Testis (tissue), 2 donors: Measurements from ENCODE around the gene PPM1L.

Source experiments
- CTCF ChIP-seq, 3 experiments: fragments of 450-650 bp in 2 of 3; fragments of 200-600 bp in 1 of 3; sonication (generic) in 1 of 3; IDR thresholded peaks; one replicate each; pipeline ENCODE4 v1.5.1; 2016 to 2019; ENCODE audit warnings: antibody characterized with exemption in 3 of 3, mild to moderate bottlenecking in 2 of 3, moderate library complexity in 1 of 3
- POLR2A ChIP-seq: fragments of 450-650 bp; IDR thresholded peaks from one replicate; pipeline ENCODE4 v1.6.1; 2017; ENCODE audit warnings: antibody characterized with exemption, mild to moderate bottlenecking, moderate library complexity

GRCh38 chr3:160953686-160954085 lies 197.7 kb downstream of the PPM1L start:
- no peak for TF ChIP-seq CTCF (IDR thresholded peaks at IDR 0.05)
- TF ChIP-seq POLR2A, result no peak
